Ovary (tissue), 9 donors: ENCODE results near the gene PRR18. TPM values are rescaled to one million over a fixed set of nuclear protein-coding genes. Genes with fewer than 3 reads are reported as not detected.

Experiments used
- DNase-seq, 5 donors: peaks; one replicate each; pipeline ENCODE4 v3.0.0-alpha.2; 2019 to 2020
- H3K27ac ChIP-seq, 2 donors: fragments of 200-600 bp; one replicate each; pipeline versions ENCODE4 v1.5.1 to v1.8.0; 2019 to 2022
- H3K27me3 ChIP-seq: fragments of 200-600 bp; one replicate; pipeline ENCODE4 v1.8.0; 2022
- H3K36me3 ChIP-seq: fragments of 200-600 bp; sonication (generic); one replicate; pipeline ENCODE4 v1.5.1; 2019
- H3K4me1 ChIP-seq: one replicate; pipeline ENCODE4 v1.8.1; 2013; ENCODE audit warnings: mild to moderate bottlenecking, moderate library complexity; ENCODE audit not compliant: insufficient read depth
- H3K4me3 ChIP-seq: fragments of 200-600 bp; sonication (generic); one replicate; pipeline ENCODE4 v1.5.1; 2017
- H3K9me3 ChIP-seq, 2 donors: fragments of 200-600 bp in 1 of 2; sonication (generic) in 1 of 2; one replicate each; pipeline versions ENCODE4 v1.5.1 to v1.8.1; 2013 to 2019; ENCODE audit warnings: mild to moderate bottlenecking in 1 of 2, moderate library complexity in 1 of 2
- EP300 ChIP-seq: sonication (generic); formaldehyde crosslinking; IDR thresholded peaks from one replicate; pipeline ENCODE4 v1.6.1; 2017; ENCODE audit warnings: antibody characterized with exemption
- POLR2A ChIP-seq: fragments of 450-650 bp; IDR thresholded peaks from one replicate; pipeline ENCODE4 v1.6.1; 2017; ENCODE audit warnings: antibody characterized with exemption, mild to moderate bottlenecking, moderate library complexity
- WGBS, 3 donors: extraction: QIAGEN DNeasy Blood & Tissue Kit in 1 of 3; methylation state at CpG; one replicate each; pipeline versions ENCODE4 v1.1.5 to v1.1.7; 2013 to 2017; 5-methylcytosine and 5-hydroxymethylcytosine counted together
- intact Hi-C, 4 donors: fragments of 100-400 bp; cut with DNase I; formaldehyde crosslinking; loops; one replicate each; pipeline versions ENCODE4 v1.11.0 to v1.15.1; 2022 to 2023
- polyA plus RNA-seq, 2 donors: library from polyadenylated mRNA; stranded (reverse); fragments of 200-250 nt in 1 of 2; fragments of 350-450 nt in 1 of 2; fragmentation: Illumina TruSeq in 1 of 2; extraction: RNeasy Lipid Tissue Mini Kit (QIAGEN cat#74804) in 1 of 2; gene quantifications; one replicate each; pipeline ENCODE4 v1.2.3, GENCODE V29; 2013 to 2014
- total RNA-seq, 7 donors: library from RNA; depleted of rRNA in 2 of 7; stranded (reverse); fragments of >200 nt in 2 of 7; fragmentation: NEBNext Ultra II Directional in 3 of 7; extraction: Animal tissue kit (Norgen Biotek cat#: 25700) in 3 of 7; gene quantifications; one replicate each; pipeline versions ENCODE4 v1.1.0 to v1.2.4, GENCODE V29; 2016 to 2023
- TF ChIP-seq, protein P1 (sequence below), 3 donors: fragments of 450-650 bp in 2 of 3; fragments of 200-600 bp in 1 of 3; IDR thresholded peaks; one replicate each; pipeline versions ENCODE4 v1.5.1 to v1.8.0; 2016 to 2022; ENCODE audit warnings: antibody characterized with exemption in 3 of 3, mild to moderate bottlenecking in 1 of 3
- donor health status: DM: no; HTN: no; CAD: no; lungs with moderate emphysema.
- donor health status: DM: no; HTN: no; CAD: no.
- donor health status: Bipolar disorder and iron deficiency.
- donor health status: DM: yes; HTN: yes; CAD: no.
- donor health status: DM: no; HTN: no; CAD: no.
- donor health status: DM: yes; HTN: yes; CAD: no.

The PRR18 gene
- total and polyA plus RNA-seq, 9 donors = 0.05 to 5.1 (median 0.25) TPM; not detected in 5

DNA sequence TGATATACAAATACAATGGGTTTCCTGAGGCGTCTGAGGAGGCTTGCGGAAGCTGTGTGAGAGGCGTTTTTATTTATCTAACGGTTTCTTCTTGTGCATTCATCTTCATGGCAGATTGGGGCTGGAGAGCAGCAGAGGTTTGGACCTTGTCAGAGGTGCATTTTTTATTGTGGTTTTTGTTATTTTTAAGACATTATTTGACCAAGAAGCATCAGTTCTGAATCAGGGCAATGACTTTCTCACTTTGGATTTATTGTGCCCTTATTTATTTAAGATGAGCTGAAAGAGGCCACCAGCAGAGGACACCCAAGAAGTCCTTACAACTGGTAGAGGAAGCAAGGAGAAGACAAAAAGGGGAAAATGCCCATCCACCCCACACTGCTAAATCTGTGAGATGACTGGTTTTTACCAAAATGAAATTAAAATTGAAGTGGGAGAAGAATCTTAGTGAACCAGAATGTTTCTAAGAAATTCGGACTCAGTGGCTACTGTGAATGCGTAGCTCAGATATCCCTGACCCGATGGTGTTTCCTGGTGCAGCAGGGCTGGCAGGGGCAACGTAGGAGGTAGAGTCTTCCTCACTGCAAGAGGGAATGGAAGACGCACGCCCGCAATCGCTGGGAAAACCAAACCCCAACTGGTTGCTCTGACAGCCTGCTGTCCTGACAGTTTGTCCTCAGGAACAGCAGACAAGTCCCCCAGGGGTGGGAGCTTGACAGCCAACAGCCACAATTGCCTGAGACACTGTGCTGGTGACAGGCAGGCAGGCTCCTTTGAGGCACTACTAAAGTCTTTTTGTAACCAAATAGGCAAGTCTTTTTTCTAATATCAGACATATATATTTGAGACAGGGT, 14.2 kb downstream of the PRR18 start:
- H3K27ac ChIP-seq = no peak overlapping the region
- WGBS, 3 donors = 74 to 79% (median 77%) methylated on average over 12 of the region's 12 CpGs
- no peaks in the 10 kb centered on the region for H3K9me3 ChIP-seq
- DNase-seq = no peak
- no peaks in the 10 kb centered on the region for H3K27me3 ChIP-seq
- intact Hi-C loops = no loop called here
- H3K36me3 ChIP-seq = no peaks in the 10 kb centered on the region
- H3K4me1 ChIP-seq = no peaks in the 10 kb centered on the region
- H3K4me3 ChIP-seq = no peak overlapping the region
- TF ChIP-seq, protein P1, sequence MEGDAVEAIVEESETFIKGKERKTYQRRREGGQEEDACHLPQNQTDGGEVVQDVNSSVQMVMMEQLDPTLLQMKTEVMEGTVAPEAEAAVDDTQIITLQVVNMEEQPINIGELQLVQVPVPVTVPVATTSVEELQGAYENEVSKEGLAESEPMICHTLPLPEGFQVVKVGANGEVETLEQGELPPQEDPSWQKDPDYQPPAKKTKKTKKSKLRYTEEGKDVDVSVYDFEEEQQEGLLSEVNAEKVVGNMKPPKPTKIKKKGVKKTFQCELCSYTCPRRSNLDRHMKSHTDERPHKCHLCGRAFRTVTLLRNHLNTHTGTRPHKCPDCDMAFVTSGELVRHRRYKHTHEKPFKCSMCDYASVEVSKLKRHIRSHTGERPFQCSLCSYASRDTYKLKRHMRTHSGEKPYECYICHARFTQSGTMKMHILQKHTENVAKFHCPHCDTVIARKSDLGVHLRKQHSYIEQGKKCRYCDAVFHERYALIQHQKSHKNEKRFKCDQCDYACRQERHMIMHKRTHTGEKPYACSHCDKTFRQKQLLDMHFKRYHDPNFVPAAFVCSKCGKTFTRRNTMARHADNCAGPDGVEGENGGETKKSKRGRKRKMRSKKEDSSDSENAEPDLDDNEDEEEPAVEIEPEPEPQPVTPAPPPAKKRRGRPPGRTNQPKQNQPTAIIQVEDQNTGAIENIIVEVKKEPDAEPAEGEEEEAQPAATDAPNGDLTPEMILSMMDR (IDR thresholded peaks at IDR 0.05) = no peak
- TF ChIP-seq EP300 (no peak), POLR2A (no peak)

DNA sequence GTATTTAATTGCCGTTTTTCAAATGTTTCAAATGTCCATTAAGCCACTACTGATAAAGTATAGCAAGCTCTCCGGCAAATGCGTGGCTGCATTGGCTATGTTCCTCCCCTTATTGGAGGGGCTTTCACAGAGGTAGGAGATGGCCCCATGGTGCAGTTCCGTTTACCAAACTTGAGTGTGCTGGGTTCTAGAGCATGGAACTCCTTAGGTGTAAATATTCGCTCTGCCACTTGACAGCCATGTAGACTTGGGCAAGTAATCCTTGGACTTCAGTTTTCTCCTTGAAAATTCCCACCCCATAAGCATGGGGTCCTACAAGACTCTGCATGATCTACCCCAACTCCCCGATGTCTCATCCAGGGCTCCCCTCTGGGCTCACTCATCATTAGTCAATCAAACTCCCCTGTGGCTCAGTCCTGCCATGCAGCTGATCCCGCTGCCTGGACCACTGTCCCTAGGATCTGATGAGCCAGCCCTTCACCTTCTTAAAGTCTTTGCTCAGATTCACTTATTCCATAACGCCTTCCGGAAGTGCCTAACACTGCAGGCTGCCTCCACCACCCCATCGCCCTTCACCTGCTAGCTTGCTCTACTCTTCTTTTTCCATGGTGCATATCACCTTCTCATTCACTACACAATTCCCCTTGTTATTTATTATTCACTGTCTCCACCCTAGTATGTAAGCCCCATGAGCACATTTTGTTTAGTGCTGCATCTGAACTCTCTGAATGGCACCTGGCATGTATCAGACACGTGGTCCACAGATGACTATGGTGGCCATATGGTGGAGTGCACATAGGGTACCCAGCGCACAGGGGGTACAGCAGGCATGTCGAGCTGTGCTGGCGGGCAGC, 18.8 kb downstream of the PRR18 start:
- Histone ChIP-seq H3K27me3 (no peaks in the 10 kb centered on the region), H3K36me3 (no peaks in the 10 kb centered on the region), H3K4me1 (no peaks in the 10 kb centered on the region), H3K4me3 (no peak overlapping the region), H3K27ac (no peak overlapping the region), H3K9me3 (no peaks in the 10 kb centered on the region)
- TF ChIP-seq EP300 (no peak), POLR2A (no peak)
- TF ChIP-seq, protein P1 (IDR thresholded peaks at IDR 0.05) = no peak
- WGBS, 3 donors = 90 to 93% (median 92%) methylated on average over 14 of the region's 14 CpGs
- no peak for DNase-seq
- intact Hi-C loops = no loop called here

DNA sequence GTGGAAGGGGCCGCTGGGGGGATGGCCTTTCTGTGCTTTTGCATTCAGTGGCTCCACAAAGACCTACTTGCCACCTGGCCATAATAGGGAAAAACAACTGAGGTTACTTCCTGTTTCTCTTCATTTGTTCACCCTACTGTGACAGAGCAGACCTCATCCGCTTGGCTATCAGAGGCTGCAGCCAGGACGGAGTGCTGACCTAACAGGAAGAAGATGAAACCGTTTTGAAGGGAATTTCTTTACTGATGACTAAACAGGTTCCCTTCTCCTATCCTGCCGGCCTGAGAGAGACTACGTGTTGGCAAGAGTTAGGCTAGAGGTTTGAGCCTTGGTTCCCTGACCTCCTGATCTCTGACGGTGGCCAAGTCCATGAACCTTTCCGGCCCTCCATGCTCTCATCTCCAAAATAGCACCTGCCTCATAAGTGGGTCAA, 21.3 kb downstream of the PRR18 start:
- DNase-seq = no peak
- TF ChIP-seq EP300 (no peak), POLR2A (no peak)
- TF ChIP-seq, protein P1 (IDR thresholded peaks at IDR 0.05) = no peak
- Histone ChIP-seq H3K27ac (no peak overlapping the region), H3K4me3 (no peak overlapping the region), H3K27me3 (no peaks in the 10 kb centered on the region), H3K4me1 (no peaks in the 10 kb centered on the region), H3K9me3 (no peaks in the 10 kb centered on the region), H3K36me3 (no peaks in the 10 kb centered on the region)
- intact Hi-C loops = no loop called here
- 50 to 53% (median 51%) methylated on average over 8 of the region's 8 CpGs for WGBS, 3 donors

DNA sequence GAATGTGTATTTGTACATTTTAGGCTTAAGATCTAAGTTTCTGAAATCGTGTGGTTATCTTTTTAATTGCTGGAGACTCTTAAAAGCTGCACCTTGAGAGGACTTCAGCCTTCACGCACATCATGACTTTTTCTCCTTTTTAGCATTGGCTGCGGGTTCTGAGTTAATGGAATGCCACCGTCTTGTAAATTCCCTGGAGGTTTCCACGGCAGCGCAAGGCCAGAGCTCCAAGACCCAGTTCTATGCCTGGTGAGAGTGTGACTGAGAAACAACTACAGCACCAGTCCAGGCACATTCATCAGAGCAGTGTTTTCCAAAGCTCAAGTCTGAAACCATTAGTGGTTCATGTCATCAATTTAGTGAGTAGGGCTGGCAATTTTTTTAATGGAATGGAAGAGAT, 23.0 kb downstream of the PRR18 start:
- no peak for DNase-seq
- TF ChIP-seq POLR2A (no peak), EP300 (no peak)
- TF ChIP-seq, protein P1 (IDR thresholded peaks at IDR 0.05) = no peak
- Histone ChIP-seq H3K4me1 (no peaks in the 10 kb centered on the region), H3K4me3 (no peak overlapping the region), H3K27me3 (no peaks in the 10 kb centered on the region), H3K27ac (no peak overlapping the region), H3K9me3 (no peaks in the 10 kb centered on the region), H3K36me3 (no peaks in the 10 kb centered on the region)
- intact Hi-C loops = no loop called here
- 40 to 57% (median 56%) methylated on average over 6 of the region's 6 CpGs for WGBS, 3 donors
